MM.1S (cell line): ENCODE data around the gene RGPD6.
"Not testable (repeated sequence)": the region's sequence is repeated elsewhere in the genome, so short reads cannot be mapped to it uniquely, and the experiment has no call there.

Experiments
- EZH2 ChIP-seq: fragments of 300-600 bp; sonication (generic); optimal IDR thresholded peaks from 2 replicates; pipeline ENCODE3; 2017; ENCODE audit warnings: low read depth, mild to moderate bottlenecking, antibody characterized with exemption, low read length, mixed read lengths
- EZH2phosphoT487 ChIP-seq: fragments of 300-600 bp; sonication (generic); IDR thresholded peaks from 2 replicates; pipeline ENCODE4 v1.6.1; 2018; ENCODE audit warnings: antibody characterized with exemption, low read length

DNA sequence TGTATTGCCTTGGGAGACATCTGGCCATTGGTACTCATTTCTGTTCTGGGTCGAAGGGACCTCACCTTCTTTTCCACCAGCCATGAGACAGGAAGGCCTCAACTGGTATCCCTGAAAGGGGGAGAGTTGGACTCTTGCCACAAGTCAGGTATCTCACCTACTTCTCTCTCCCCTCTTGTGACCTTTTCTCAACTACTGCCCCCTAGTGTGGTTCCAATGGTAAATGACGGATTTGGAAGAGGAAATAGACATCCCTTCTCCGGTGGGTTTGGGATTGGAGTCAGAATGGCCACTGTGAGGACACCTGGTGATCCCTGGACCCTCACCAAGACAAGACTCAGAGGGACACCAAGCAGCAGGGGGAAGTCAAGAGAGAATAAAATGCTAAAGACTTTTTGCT lies 82.5 kb downstream of the RGPD6 start:
- not testable (repeated sequence) for TF ChIP-seq EZH2phosphoT487, EZH2
